GM12801 (cell line): ENCODE data around the gene PDILT.

Source experiments
- TF ChIP-seq, protein P1 (sequence below): IDR thresholded peaks from one replicate; pipeline ENCODE4 v1.5.1; 2011; ENCODE audit warnings: control low read depth; ENCODE audit not compliant: insufficient read length; ENCODE audit errors: extremely low read depth

Gene PDILT

GRCh38 chr16:20397468-20398074 lies 7.0 kb downstream of the PDILT start:
- TF ChIP-seq, protein P1, sequence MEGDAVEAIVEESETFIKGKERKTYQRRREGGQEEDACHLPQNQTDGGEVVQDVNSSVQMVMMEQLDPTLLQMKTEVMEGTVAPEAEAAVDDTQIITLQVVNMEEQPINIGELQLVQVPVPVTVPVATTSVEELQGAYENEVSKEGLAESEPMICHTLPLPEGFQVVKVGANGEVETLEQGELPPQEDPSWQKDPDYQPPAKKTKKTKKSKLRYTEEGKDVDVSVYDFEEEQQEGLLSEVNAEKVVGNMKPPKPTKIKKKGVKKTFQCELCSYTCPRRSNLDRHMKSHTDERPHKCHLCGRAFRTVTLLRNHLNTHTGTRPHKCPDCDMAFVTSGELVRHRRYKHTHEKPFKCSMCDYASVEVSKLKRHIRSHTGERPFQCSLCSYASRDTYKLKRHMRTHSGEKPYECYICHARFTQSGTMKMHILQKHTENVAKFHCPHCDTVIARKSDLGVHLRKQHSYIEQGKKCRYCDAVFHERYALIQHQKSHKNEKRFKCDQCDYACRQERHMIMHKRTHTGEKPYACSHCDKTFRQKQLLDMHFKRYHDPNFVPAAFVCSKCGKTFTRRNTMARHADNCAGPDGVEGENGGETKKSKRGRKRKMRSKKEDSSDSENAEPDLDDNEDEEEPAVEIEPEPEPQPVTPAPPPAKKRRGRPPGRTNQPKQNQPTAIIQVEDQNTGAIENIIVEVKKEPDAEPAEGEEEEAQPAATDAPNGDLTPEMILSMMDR, result no peak

- TF ChIP-seq, protein P1, result no peak
Measured at GRCh38 chr16:20396846-20397467, 7.6 kb downstream of the PDILT start.

DNA sequence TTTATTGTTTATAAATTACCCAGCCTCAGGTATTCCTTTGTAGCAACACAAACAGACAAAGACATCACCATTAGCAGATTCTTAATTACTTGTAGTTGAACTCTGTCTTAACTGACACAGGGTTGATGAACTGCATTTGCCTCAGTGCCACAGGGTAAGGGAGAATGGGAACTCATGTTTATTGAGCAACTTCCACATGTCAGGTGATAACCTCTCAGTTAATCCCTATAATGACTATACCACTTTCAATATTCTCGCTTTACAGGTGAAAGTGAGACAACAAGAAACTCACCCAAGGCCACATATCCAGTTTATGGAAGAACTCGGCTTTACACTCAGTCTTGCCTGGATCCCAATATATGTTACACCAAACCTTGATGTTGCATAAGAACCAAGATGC lies 8.6 kb downstream of the PDILT start:
- TF ChIP-seq, protein P1, result no peak

DNA sequence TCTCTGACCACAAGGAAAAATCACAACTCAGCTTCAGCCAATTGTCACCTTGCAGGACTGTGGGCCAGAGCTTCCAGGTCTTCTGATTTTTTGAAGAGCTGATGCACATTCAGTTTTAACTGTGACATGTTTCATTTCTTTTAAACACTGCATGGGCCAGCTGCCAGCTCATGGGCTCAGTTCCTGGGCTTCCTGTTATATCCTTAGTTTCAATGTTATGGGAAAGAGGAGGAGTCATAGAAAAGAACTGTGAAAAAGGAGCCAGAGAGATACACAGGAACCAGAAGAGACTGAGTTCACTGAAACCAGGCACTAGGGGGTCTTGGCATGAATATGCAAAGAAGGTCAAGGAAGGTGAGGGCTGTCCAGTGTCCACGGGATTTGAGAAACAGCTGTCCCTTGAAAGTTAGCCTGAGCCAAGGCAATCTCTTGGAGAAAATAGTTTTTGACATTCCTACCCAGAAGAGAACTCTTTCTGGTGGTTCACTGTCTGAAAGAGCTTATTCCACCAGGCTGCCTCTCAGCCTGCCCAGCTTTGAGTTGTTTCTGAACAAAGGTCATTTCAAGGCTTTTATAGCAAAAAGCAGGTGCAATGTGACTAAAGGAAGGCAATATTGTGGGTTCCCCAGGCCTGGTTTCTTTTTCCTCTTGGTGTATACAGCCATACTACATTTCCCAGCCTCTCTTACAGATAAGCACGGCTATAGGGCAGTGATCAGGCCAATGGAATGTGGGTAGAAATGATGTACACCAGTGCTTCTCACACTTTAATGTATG lies 10.5 kb downstream of the PDILT start:
- TF ChIP-seq, protein P1, result no peak

DNA sequence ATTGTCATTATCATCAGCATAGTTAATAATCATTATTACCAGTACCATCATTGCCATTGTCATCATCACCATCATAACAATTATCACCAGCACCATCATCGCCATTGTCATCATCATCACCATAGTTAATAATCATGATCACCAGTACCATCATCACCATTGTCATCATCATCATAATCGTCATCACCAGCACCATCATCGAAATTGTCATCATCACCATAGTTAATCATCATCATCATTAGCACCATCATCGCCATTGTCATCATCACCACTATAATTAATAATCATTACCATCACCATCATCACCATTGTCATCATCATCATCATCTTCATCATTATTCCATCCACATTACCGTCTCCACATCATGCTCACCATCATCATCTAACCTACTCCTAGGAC lies 13.5 kb downstream of the PDILT start:
- TF ChIP-seq, protein P1, result no peak

GRCh38 chr16:20388854-20389253 lies 15.7 kb downstream of the PDILT start:
- TF ChIP-seq, protein P1, result no peak

- TF ChIP-seq, protein P1, result no peak
Measured at GRCh38 chr16:20387978-20388377, 16.6 kb downstream of the PDILT start.
